A549 (cell line): ENCODE measurements around the gene SLC27A1.

Experiments used
- CBX8 ChIP-seq: fragments of 200-600 bp; sonication (generic); IDR thresholded peaks from 2 replicates; pipeline ENCODE4 v1.6.1; 2016
- ELK1 ChIP-seq: fragments of 150-350 bp; IDR thresholded peaks from 2 replicates; pipeline ENCODE4 v1.6.1; 2014; ENCODE audit warnings: low read depth, mild to moderate bottlenecking, low read length
- GATA3 ChIP-seq: IDR thresholded peaks from 2 replicates; pipeline ENCODE4 v1.6.1; 2012; ENCODE audit warnings: borderline replicate concordance
- HDAC2 ChIP-seq: fragments of 200-600 bp; sonication (generic); IDR thresholded peaks from 2 replicates; pipeline ENCODE4 v1.6.1; 2016
- JUNB ChIP-seq: fragments of >200 bp; sonication (Bioruptor Twin); formaldehyde crosslinking; IDR thresholded peaks from 2 replicates; pipeline ENCODE4 v1.6.1; 2016
- KDM1A ChIP-seq: fragments of 200-600 bp; sonication (generic); IDR thresholded peaks from 2 replicates; pipeline ENCODE4 v1.6.1; 2016; ENCODE audit warnings: low read depth, mild to moderate bottlenecking
- MAZ ChIP-seq: fragments of 150-350 bp; IDR thresholded peaks from 2 replicates; pipeline ENCODE4 v1.6.1; 2014; ENCODE audit warnings: antibody characterized with exemption, low read depth, low read length, borderline replicate concordance
- MYC ChIP-seq: IDR thresholded peaks from 2 replicates; pipeline ENCODE4 v1.6.1; 2012; ENCODE audit warnings: mild to moderate bottlenecking, inconsistent platforms, low read length, improper control_type of control experiment, borderline replicate concordance
- POLR2A ChIP-seq: IDR thresholded peaks from 2 replicates; pipeline ENCODE4 v1.6.1; 2012; ENCODE audit warnings: mild to moderate bottlenecking, low read length
- RCOR1 ChIP-seq: fragments of 150-350 bp; IDR thresholded peaks from 2 replicates; pipeline ENCODE4 v1.6.1; 2014; ENCODE audit warnings: antibody characterized with exemption, low read length, low read depth
- RFX5 ChIP-seq: fragments of 450-650 bp; IDR thresholded peaks from 2 replicates; pipeline ENCODE4 v1.7.1; 2014; ENCODE audit warnings: antibody characterized with exemption, mild to moderate bottlenecking, moderate library complexity
- TF ChIP-seq, protein P1 (sequence below): fragments of >200 bp; sonication (Bioruptor Twin); formaldehyde crosslinking; IDR thresholded peaks from 3 replicates; pipeline ENCODE4 v1.5.1; 2016
- TF ChIP-seq, protein P2 (sequence below): IDR thresholded peaks from 2 replicates; pipeline ENCODE4 v1.6.1; 2012; ENCODE audit warnings: low read depth, borderline replicate concordance

GRCh38 chr19:17473041-17473440 is 2.7 kb downstream of the SLC27A1 start:
- TF ChIP-seq HDAC2 (no peak), RFX5 (no peak), CBX8 (no peak), MAZ (no peak), KDM1A (no peak), ELK1 (no peak), POLR2A (no peak), GATA3 (no peak), JUNB (no peak), RCOR1 (no peak), MYC (no peak)
- TF ChIP-seq, protein P1, sequence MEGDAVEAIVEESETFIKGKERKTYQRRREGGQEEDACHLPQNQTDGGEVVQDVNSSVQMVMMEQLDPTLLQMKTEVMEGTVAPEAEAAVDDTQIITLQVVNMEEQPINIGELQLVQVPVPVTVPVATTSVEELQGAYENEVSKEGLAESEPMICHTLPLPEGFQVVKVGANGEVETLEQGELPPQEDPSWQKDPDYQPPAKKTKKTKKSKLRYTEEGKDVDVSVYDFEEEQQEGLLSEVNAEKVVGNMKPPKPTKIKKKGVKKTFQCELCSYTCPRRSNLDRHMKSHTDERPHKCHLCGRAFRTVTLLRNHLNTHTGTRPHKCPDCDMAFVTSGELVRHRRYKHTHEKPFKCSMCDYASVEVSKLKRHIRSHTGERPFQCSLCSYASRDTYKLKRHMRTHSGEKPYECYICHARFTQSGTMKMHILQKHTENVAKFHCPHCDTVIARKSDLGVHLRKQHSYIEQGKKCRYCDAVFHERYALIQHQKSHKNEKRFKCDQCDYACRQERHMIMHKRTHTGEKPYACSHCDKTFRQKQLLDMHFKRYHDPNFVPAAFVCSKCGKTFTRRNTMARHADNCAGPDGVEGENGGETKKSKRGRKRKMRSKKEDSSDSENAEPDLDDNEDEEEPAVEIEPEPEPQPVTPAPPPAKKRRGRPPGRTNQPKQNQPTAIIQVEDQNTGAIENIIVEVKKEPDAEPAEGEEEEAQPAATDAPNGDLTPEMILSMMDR: no peak
- TF ChIP-seq, protein P2, sequence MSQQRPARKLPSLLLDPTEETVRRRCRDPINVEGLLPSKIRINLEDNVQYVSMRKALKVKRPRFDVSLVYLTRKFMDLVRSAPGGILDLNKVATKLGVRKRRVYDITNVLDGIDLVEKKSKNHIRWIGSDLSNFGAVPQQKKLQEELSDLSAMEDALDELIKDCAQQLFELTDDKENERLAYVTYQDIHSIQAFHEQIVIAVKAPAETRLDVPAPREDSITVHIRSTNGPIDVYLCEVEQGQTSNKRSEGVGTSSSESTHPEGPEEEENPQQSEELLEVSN: no peak
